NCI-H2227 (cell line): Measurements from ENCODE around the gene SLC35E3.
"Not testable (repeated sequence)": the region's sequence is repeated elsewhere in the genome, so short reads cannot be mapped to it uniquely, and the experiment has no call there.

Experiments used
- DNase-seq: peaks from one replicate; lab custom pipeline; 2025; ENCODE audit not compliant: unreplicated experiment; lab: John Stamatoyannopoulos, UW

The SLC35E3 gene

DNA sequence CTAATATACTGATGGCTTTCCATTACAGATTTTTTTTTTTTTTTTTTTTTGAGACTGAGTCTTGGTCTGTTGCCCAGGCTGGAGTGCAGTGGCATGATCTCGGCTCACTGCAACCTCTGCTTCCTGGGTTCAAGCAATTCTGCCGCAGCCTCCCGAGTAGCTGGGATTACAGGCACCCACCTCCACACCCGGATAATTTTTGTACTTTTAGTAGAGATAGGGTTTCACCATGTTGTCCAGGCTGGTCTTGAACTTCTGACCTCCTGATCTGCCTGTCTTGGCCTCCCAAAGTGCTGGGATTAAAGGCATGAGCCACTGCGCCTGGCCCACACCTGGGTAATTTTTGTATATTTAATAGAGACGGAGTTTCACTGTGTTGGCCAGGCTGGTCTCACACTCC, 65.6 kb downstream of the SLC35E3 start:
- DNase-seq: not testable (repeated sequence)

GRCh38 chr12:68812553-68813241, 66.7 kb downstream of the SLC35E3 start:
- no peak for DNase-seq

- DNase-seq: no peak
Observed at GRCh38 chr12:68813242-68813593, 67.2 kb downstream of the SLC35E3 start.

- DNase-seq: no peak
Observed at GRCh38 chr12:68814490-68815231, 68.7 kb downstream of the SLC35E3 start.

DNA sequence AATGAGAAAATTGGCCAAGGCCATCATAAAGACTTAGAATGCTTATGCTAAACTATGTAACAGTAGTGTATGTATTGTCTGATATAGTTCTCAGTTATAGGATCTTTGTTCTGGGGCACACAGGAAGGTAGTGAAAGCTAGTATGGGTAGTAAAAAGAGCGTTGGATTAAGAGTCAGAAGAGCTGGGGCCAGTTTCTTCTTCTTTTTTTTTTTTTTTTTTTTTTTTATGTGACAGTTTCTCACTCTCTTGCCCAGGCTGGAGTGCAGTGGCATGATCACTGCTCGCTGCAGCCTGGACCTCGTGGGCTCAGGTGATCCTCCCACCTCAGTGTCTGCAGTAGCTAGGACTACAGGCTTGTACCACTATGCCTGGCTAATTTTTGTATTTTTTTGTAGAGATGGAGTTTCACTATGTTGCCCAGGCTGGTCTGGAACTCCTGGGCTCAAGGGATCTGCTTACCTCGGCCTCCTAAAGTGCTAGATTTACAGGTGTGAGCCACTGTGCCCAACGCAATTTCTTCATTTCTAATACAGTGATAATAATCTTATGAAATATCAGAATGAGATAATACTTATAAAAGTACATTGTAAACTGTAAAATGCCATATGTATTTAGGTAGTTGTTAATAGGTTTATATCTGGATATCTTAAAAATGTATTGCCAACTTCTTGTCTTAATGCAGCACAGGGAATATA, 69.4 kb downstream of the SLC35E3 start:
- no peak for DNase-seq

GRCh38 chr12:68815928-68816800, 70.2 kb downstream of the SLC35E3 start:
- DNase-seq: no peak

DNA sequence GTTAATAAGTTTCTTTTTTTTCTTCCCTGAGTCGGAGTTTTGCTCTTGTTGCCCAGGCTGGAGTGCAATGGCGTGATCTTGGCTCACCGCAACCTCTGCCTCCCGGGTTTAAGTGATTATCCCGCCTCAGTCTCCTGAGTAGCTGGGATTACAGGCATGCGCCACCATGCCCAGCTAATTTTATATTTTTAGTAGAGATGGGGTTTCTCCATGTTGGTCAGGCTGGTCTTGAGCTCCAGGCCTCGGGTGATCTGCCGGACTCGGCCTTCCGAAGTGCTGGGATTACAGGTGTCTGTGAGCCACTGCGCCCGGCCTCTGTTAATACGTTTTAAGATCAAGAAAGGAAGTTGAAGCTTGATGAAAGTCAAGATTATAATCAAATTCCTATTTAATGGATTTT, 73.5 kb downstream of the SLC35E3 start:
- DNase-seq: not testable (repeated sequence)

- no peak for DNase-seq
Observed at GRCh38 chr12:68821357-68822188, 75.6 kb downstream of the SLC35E3 start.

- DNase-seq: no peak
Observed at GRCh38 chr12:68823696-68824095, 77.7 kb downstream of the SLC35E3 start.

- DNase-seq: no peak
Observed at GRCh38 chr12:68824131-68824530, 78.2 kb downstream of the SLC35E3 start.

DNA sequence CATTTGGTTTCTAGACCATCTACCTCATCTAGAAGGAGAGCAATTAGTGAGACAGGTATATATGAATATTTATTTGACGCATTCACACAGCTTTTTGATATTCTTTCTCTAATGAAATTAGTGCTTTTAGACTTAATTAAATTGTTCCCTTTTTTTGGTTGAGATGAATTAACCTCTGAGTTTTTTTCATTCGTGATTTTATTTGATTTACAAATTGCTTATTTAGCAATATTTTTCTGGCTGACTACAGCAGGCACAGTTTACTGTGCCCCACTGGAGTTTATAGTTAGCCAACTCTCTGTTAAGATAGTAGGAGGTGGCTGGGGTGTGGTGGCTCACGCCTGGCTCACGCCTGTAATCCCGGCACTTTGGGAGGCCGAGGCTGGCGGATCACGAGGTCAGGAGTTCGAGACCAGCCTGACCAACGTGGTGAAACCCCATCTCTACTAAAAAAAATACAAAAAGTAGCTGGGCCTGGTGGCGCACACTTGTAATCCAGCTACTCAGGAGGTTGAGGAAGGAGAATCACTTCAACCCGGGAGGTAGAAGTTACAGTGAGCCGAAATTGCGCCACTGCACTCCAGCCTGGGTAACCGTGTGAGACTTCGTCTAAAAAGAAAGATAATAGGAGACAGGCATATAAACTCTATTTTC, 78.7 kb downstream of the SLC35E3 start:
- DNase-seq: no peak

DNA sequence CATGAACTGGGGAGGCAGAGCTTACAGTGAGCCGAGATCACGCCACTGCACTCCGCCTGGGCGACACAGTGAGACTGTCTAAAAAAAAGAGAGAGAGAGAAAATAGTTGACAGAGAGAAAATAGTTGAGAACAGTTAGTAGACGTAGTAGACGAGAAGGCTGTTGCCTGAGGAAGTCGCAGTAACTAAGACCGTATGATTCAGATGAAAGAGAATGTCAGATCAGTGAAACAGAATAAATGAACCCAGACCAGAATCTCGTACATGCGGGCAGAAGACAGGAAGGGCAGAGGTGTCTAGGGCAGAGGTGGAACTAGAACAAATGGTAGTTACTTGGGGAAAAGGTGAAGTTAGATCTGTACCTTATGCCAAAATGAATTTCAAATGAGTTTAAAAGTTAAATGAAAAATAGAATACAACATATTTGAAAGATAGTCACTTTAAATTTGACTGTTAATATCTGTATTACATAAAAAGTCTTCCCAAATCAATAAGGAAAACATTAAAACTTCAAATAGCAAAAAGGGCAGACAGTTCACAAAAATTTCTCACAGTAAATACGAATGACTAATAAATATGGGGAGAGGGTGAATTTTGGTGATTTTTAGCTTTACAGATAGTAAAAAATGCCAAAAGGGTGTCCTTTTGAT, 79.7 kb downstream of the SLC35E3 start:
- no peak for DNase-seq

DNA sequence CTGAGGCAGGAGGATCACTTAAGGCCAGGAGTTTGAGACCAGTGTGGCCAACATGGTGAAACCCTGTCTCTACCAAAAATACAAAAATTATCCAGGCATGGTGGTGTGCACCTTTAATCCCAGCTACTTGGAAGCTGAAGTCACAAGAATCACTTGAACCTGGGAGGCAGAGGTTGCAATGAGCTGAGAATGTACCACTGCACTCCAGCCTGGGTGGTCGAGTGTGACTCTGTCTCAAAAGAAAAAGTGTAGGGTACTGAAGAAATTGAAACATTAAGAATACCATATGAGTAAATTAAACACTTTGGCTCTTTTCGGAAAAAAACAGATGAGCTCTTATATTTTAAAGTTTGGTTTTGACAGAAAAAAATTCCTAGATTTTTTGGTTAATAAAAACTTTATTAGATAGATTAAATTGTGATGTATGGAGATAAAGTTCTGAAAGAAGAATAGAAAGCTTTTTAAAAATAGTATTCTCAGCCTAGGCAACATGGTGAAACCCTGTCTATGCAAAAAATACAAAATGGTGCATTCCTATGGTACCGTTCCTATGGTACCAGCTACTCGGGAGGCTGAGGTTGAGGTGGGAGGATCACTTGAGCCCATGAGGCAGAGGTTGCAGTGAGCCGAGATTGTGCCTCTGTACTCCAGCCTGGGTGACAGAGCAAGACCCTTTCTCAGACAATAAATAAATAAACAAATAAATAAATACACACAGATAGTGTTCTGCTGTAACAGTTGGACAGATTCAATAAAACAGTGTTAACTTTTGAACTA, 82.1 kb downstream of the SLC35E3 start:
- no peak for DNase-seq

- DNase-seq: no peak
Observed at GRCh38 chr12:68828672-68829068, 82.7 kb downstream of the SLC35E3 start.
